GM12872 (cell line): ENCODE results near the gene ZNF385B.

Source experiments
- CTCF ChIP-seq: IDR thresholded peaks from 3 replicates; pipeline ENCODE4 v1.5.1; 2011; ENCODE audit warnings: low read depth, mild to moderate bottlenecking, low read length, moderate library complexity; ENCODE audit not compliant: insufficient read depth

The ZNF385B gene

DNA sequence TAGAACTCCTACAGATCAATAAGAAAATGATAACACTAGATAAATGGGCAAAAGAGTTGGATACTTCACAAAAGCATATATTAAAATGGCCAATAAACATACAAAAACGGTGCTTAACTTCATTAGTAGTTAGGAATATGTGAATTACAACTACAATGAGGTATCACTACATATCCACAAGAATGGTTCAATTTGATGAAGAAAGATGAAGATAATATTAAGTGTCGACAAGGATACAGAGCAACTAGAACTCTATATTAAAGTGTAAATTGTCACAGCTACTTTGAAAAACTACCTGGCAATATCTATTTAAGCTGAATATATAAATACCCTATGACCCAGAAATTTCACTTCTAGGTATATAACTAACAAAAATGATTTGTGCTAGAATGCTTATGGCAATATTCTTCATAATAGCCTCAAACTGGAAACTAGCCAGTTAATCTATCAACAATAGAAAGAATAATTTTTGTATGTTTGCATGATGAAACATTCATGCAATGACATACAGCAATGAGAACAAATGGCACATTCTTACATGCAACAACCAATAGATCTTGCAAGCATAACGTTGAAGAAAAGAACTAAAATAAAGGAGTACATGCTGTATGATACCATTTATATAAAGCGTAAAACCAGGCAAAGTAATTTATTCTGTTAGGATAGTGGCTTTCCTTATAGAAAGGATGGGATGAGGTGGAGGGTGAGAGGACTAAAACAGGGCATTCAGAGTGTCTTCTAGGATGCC lies 306.6 kb downstream of the ZNF385B start:
- no peak for TF ChIP-seq CTCF

- TF ChIP-seq CTCF, result no peak
These were observed 308.0 kb downstream of the ZNF385B start for GRCh38 chr2:179553382-179553781.

GRCh38 chr2:179551539-179552045 lies 309.8 kb downstream of the ZNF385B start:
- TF ChIP-seq CTCF, result no peak

GRCh38 chr2:179550849-179551248 lies 310.6 kb downstream of the ZNF385B start:
- no peak for TF ChIP-seq CTCF

- no peak for TF ChIP-seq CTCF
These were observed 311.2 kb downstream of the ZNF385B start for GRCh38 chr2:179550214-179550613.

DNA sequence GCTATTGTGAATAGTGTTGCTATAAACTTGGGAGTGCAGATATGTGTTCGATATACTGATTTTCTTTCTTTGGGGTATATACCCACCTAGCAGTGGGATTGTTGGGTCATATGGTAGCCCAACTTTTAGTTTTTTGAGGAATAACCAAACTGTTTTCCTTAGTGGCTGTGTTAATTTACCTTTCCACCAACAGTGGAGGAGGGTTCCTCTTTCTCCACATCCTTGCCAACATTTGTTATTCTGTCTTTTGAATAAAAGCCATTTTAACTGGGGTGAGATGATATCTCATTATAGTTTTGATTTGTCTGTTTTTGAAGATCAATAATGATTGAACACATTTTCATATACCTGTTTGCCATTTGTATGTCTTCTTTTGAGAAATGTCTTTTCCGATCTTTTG lies 314.8 kb downstream of the ZNF385B start:
- no peak for TF ChIP-seq CTCF

GRCh38 chr2:179545024-179545423 lies 316.4 kb downstream of the ZNF385B start:
- TF ChIP-seq CTCF, result no peak
